ENCODE measurements around the gene ATAD3A. TPM values are rescaled to one million over a fixed set of nuclear protein-coding genes. Genes with fewer than 3 reads are reported as not detected.
"Not testable (repeated sequence)": the region's sequence is repeated elsewhere in the genome, so short reads cannot be mapped to it uniquely, and the experiment has no call there.

Gene ATAD3A
- total RNA-seq, 2 donors from 2014 or later = 30.0 to 32.8 TPM

DNA sequence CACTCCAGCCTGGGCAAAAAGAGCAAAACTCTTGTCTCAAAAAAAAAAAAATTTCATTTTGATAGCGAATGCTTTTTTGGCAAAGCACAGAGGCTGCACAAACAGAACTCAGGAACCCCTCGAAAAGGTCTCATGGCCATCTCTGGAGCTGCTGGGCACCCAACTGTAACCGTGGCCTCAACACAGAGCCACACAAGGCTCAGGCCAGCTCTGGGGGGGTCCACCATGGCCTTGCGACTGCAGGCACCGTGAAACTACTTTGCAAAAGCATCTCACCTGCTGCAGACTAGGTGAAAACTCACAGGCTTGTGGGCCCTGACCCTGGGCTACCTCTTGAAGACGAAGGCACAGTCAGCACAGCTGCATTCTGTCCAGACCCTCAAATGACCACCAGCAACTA, 44.5 kb downstream of the ATAD3A start:
- intact Hi-C loops (cut with DNase I) = no loop called here
- Histone ChIP-seq H3K36me3 (peaks cover 0 to 3% of the 10 kb centered on the region in 2 donors), H3K9me3 (no peaks in the 10 kb centered on the region), H3K4me3 (no peak overlapping the region), H3K4me1 (replicated peaks) (no peaks in the 10 kb centered on the region), H3K27me3 (replicated peaks; ENCODE audit: insufficient read depth) (no peaks in the 10 kb centered on the region), H3K27ac (no peak overlapping the region)
- 93% methylated on average over 6 of the region's 6 CpGs for WGBS
- DNase-seq (ENCODE audit: low spot score) = no peak
- TF ChIP-seq POLR2AphosphoS5 (IDR thresholded peaks at IDR 0.05) = no peak
- TF ChIP-seq, protein P1, sequence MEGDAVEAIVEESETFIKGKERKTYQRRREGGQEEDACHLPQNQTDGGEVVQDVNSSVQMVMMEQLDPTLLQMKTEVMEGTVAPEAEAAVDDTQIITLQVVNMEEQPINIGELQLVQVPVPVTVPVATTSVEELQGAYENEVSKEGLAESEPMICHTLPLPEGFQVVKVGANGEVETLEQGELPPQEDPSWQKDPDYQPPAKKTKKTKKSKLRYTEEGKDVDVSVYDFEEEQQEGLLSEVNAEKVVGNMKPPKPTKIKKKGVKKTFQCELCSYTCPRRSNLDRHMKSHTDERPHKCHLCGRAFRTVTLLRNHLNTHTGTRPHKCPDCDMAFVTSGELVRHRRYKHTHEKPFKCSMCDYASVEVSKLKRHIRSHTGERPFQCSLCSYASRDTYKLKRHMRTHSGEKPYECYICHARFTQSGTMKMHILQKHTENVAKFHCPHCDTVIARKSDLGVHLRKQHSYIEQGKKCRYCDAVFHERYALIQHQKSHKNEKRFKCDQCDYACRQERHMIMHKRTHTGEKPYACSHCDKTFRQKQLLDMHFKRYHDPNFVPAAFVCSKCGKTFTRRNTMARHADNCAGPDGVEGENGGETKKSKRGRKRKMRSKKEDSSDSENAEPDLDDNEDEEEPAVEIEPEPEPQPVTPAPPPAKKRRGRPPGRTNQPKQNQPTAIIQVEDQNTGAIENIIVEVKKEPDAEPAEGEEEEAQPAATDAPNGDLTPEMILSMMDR (IDR thresholded peaks at IDR 0.05) = no peak
- TF ChIP-seq POLR2A (IDR thresholded peaks at IDR 0.05) = no peak

DNA sequence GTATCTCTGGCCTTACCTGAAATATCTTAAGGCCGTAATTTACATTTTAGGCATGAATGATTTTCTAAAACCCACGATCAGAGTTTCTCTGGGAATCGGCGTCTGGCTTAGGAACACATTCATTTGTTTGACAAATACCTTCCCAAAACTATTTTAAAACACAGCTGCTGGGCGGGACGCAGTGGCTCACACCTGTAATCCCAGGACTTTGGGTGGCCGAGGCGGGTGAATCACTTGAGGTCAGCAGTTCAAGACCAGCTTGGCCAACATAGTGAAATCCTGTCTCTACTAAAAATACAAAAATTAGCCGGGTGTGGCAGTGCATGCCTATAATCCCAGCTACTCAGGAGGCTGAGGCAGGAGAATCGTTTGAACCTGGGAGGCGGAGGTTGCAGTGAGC, 45.0 kb downstream of the ATAD3A start:
- H3K27ac ChIP-seq; H3K4me3 ChIP-seq; H3K27me3 ChIP-seq (replicated peaks; ENCODE audit: insufficient read depth); intact Hi-C loops (cut with DNase I); DNase-seq (ENCODE audit: low spot score); H3K36me3 ChIP-seq; H3K9me3 ChIP-seq; H3K4me1 ChIP-seq (replicated peaks): not testable (repeated sequence)
- 84% methylated on average over 11 of the region's 11 CpGs for WGBS

- 90% methylated on average over 7 of the region's 7 CpGs for WGBS
- intact Hi-C loops (cut with DNase I); H3K4me1 ChIP-seq (replicated peaks); H3K9me3 ChIP-seq; H3K27me3 ChIP-seq (replicated peaks; ENCODE audit: insufficient read depth); H3K27ac ChIP-seq; H3K4me3 ChIP-seq; DNase-seq (ENCODE audit: low spot score): not testable (repeated sequence)
- H3K36me3 ChIP-seq = peaks cover 6 to 12% of the 10 kb centered on the region in 2 donors
Measured at GRCh38 chr1:1557688-1558087, 45.7 kb downstream of the ATAD3A start.

DNA sequence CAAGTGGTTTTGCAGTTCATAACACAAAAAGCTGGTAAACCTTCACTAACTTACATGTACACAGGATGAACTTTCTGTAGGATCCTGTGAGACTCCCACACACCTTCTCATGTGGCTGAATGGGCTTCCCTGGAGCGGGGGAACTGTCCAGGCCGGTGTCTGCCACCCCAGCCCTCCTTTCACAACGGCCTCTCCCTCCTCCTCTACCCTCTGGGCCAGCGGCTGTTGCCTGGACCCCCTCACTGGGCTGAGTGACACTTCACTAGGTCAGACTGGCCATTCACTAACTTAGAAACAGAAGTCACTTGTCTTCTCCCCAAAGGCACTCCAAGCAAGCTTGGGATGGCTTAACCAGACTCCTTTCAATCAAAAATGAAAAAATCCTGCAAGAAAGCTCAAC, 46.6 kb downstream of the ATAD3A start:
- TF ChIP-seq, protein P1 (IDR thresholded peaks at IDR 0.05) = no peak
- TF ChIP-seq POLR2AphosphoS5 (IDR thresholded peaks at IDR 0.05) (no peak), POLR2A (IDR thresholded peaks at IDR 0.05) (no peak)
- Histone ChIP-seq H3K27me3 (replicated peaks; ENCODE audit: insufficient read depth) (no peaks in the 10 kb centered on the region), H3K9me3 (no peaks in the 10 kb centered on the region), H3K36me3 (peaks cover 9 to 12% of the 10 kb centered on the region in 2 donors), H3K4me3 (no peak overlapping the region), H3K27ac (no peak overlapping the region), H3K4me1 (replicated peaks) (no peaks in the 10 kb centered on the region)
- intact Hi-C loops (cut with DNase I) = no loop called here
- 73% methylated on average over 4 of the region's 4 CpGs for WGBS
- DNase-seq (ENCODE audit: low spot score) = no peak

GRCh38 chr1:1559066-1559465, 47.1 kb downstream of the ATAD3A start:
- H3K9me3 ChIP-seq = no peaks in the 10 kb centered on the region
- TF ChIP-seq POLR2AphosphoS5 (IDR thresholded peaks at IDR 0.05) (no peak), POLR2A (IDR thresholded peaks at IDR 0.05) (no peak)
- TF ChIP-seq, protein P1 (IDR thresholded peaks at IDR 0.05) = no peak
- no peak overlapping the region for H3K4me3 ChIP-seq
- peaks cover 9 to 12% of the 10 kb centered on the region in 2 donors for H3K36me3 ChIP-seq
- 70% methylated on average over 17 of the region's 17 CpGs for WGBS
- H3K27ac ChIP-seq = no peak overlapping the region
- no peaks in the 10 kb centered on the region for H3K27me3 ChIP-seq (replicated peaks; ENCODE audit: insufficient read depth)
- DNase-seq (ENCODE audit: low spot score) = no peak
- intact Hi-C loops (cut with DNase I) = no loop called here
- no peaks in the 10 kb centered on the region for H3K4me1 ChIP-seq (replicated peaks)

- intact Hi-C loops (cut with DNase I) = no loop called here
- Histone ChIP-seq H3K4me3 (no peak overlapping the region), H3K27ac (no peak overlapping the region), H3K27me3 (replicated peaks; ENCODE audit: insufficient read depth) (no peaks in the 10 kb centered on the region), H3K4me1 (replicated peaks) (no peaks in the 10 kb centered on the region), H3K9me3 (no peaks in the 10 kb centered on the region), H3K36me3 (peaks cover 10 to 12% of the 10 kb centered on the region in 2 donors)
- WGBS = 89% methylated on average over 9 of the region's 9 CpGs
- DNase-seq (ENCODE audit: low spot score) = no peak
- TF ChIP-seq, protein P1 (IDR thresholded peaks at IDR 0.05) = no peak
- TF ChIP-seq POLR2A (IDR thresholded peaks at IDR 0.05) = no peak
- TF ChIP-seq POLR2AphosphoS5 (IDR thresholded peaks at IDR 0.05) = no peak
Measured at GRCh38 chr1:1560178-1560577, 48.2 kb downstream of the ATAD3A start.
